Body of pancreas (tissue), 4 donors: ENCODE measurements around the gene VRK3. TPM values are rescaled to one million over a fixed set of nuclear protein-coding genes. Genes with fewer than 3 reads are reported as not detected.

ENCODE experiments used
- ATAC-seq: fragments of 150-250 bp; one replicate; pipeline ENCODE4 v1.9.1; 2016
- DNase-seq, 4 donors: peaks; one replicate each; pipeline ENCODE4 v3.0.0-alpha.2; 2019
- H3K27ac ChIP-seq, 4 donors: fragments of 200-600 bp; sonication (generic); 1 replicate in 3 of 4; 2 replicates in 1 of 4; pipeline versions ENCODE4 v1.5.1 to v1.6.1; 2016 to 2019; ENCODE audit warnings: mild to moderate bottlenecking in 1 of 4, mixed read lengths in 1 of 4, moderate library complexity in 1 of 4
- H3K27me3 ChIP-seq, 2 donors: fragments of 200-600 bp; sonication (generic); one replicate each; pipeline ENCODE4 v1.6.0; 2016; ENCODE audit warnings: mild to moderate bottlenecking in 1 of 2
- H3K36me3 ChIP-seq, 2 donors: fragments of 200-600 bp; sonication (generic); replicated peaks in 1 of 2; 2 replicates each; pipeline ENCODE4 v1.5.1; 2016; ENCODE audit warnings: low read depth in 2 of 2; ENCODE audit not compliant: insufficient read depth in 1 of 2
- H3K4me1 ChIP-seq: fragments of 200-600 bp; sonication (generic); one replicate; pipeline ENCODE4 v1.6.0; 2016
- H3K4me3 ChIP-seq, 2 donors: fragments of 200-600 bp; sonication (generic); 1 replicate in 1 of 2; 2 replicates in 1 of 2; pipeline ENCODE4 v1.5.1; 2016 to 2019
- H3K9me3 ChIP-seq, 3 donors: fragments of 200-600 bp; sonication (generic); 1 replicate in 2 of 3; 2 replicates in 1 of 3; pipeline ENCODE4 v1.5.1; 2016
- CTCF ChIP-seq, 7 experiments: fragments of 450-650 bp in 4 of 7; fragments of 200-600 bp in 3 of 7; sonication (generic) in 3 of 7; IDR thresholded peaks; one replicate each; pipeline ENCODE4 v1.5.1; 2016 to 2019; ENCODE audit warnings: antibody characterized with exemption in 7 of 7
- POLR2A ChIP-seq, 3 donors: fragments of 450-650 bp; IDR thresholded peaks; one replicate each; pipeline ENCODE4 v1.6.1; 2016; ENCODE audit warnings: antibody characterized with exemption in 3 of 3, mild to moderate bottlenecking in 2 of 3
- WGBS, 2 donors: methylation state at CpG; one replicate each; pipeline ENCODE4 v1.1.5; 2017; 5-methylcytosine and 5-hydroxymethylcytosine counted together
- intact Hi-C: fragments of 100-400 bp; cut with DNase I; formaldehyde crosslinking; loops from one replicate; pipeline ENCODE4 v1.15.1; 2023
- total RNA-seq, 2 donors: library from RNA; depleted of rRNA; stranded (reverse); fragments of >200 nt; gene quantifications; one replicate each; pipeline ENCODE4 v1.1.0, GENCODE V29; 2016

The VRK3 gene
- total RNA-seq, 2 donors from 2014 or later, result 32.7 to 33.3 TPM

- ATAC-seq, result no peak
- no peaks in the 10 kb centered on the region for H3K9me3 ChIP-seq
These were observed 24.2 kb downstream of the VRK3 start for GRCh38 chr19:50000841-50001557.

GRCh38 chr19:50000038-50000840 lies 24.9 kb downstream of the VRK3 start:
- Histone ChIP-seq H3K4me3 (no peak overlapping the region), H3K9me3 (no peaks in the 10 kb centered on the region), H3K27me3 (no peaks in the 10 kb centered on the region), H3K27ac (no peak overlapping the region), H3K36me3 (peaks cover 0 to 18% of the 10 kb centered on the region in 2 donors), H3K4me1 (no peaks in the 10 kb centered on the region)
- no peak for ATAC-seq
- TF ChIP-seq POLR2A (IDR thresholded peaks at IDR 0.05) (no peak), CTCF (IDR thresholded peaks at IDR 0.05) (no peak)
- intact Hi-C loops, result no loop called here
- DNase-seq, result no peak
- WGBS, 2 donors, result 90 to 94% methylated on average over 11 to 20 of the region's 20 CpGs

More at GRCh38 chr19:50000841-50001557, 24.2 kb downstream of the VRK3 start:
- H3K27ac ChIP-seq, result no peak overlapping the region
- no peak overlapping the region for H3K4me3 ChIP-seq
- intact Hi-C loops, result no loop called here
- no peak for DNase-seq
- H3K27me3 ChIP-seq, result no peaks in the 10 kb centered on the region
- 79 to 88% methylated on average over 14 to 16 of the region's 16 CpGs for WGBS, 2 donors
- peaks cover 0 to 18% of the 10 kb centered on the region in 2 donors for H3K36me3 ChIP-seq
- TF ChIP-seq CTCF (IDR thresholded peaks at IDR 0.05), result no peak
- no peak for TF ChIP-seq POLR2A (IDR thresholded peaks at IDR 0.05)
- H3K4me1 ChIP-seq, result no peaks in the 10 kb centered on the region

- Histone ChIP-seq H3K27ac (no peak overlapping the region), H3K4me1 (no peaks in the 10 kb centered on the region), H3K4me3 (no peak overlapping the region), H3K27me3 (no peaks in the 10 kb centered on the region), H3K9me3 (no peaks in the 10 kb centered on the region), H3K36me3 (peaks cover 0 to 23% of the 10 kb centered on the region in 2 donors)
- DNase-seq, result no peak
- WGBS, 2 donors, result 77 to 80% methylated on average over 6 of the region's 6 CpGs
- intact Hi-C loops, result no loop called here
- TF ChIP-seq POLR2A (IDR thresholded peaks at IDR 0.05) (no peak), CTCF (IDR thresholded peaks at IDR 0.05) (no peak)
- ATAC-seq, result no peak
These were observed 25.7 kb downstream of the VRK3 start for GRCh38 chr19:49999371-50000010.

- no peak overlapping the region for H3K27ac ChIP-seq
- peaks cover 0 to 24% of the 10 kb centered on the region in 2 donors for H3K36me3 ChIP-seq
- DNase-seq (peak in 2 of 4 donors; percentile 24 to 28), ATAC-seq (peak; percentile 52)
- no peaks in the 10 kb centered on the region for H3K27me3 ChIP-seq
- intact Hi-C loops, result no loop called here
- H3K9me3 ChIP-seq, result no peaks in the 10 kb centered on the region
- 75 to 84% methylated on average over 5 of the region's 5 CpGs for WGBS, 2 donors
- no peaks in the 10 kb centered on the region for H3K4me1 ChIP-seq
- TF ChIP-seq POLR2A (IDR thresholded peaks at IDR 0.05) (no peak), CTCF (IDR thresholded peaks at IDR 0.05) (no peak)
- no peak overlapping the region for H3K4me3 ChIP-seq
These were observed 27.5 kb downstream of the VRK3 start for GRCh38 chr19:49997709-49998108.
